SIG-M5 (cell line): ENCODE data around the gene MIA2.

Experiments used
- DNase-seq: peaks from one replicate; lab custom pipeline; 2025; lab: John Stamatoyannopoulos, UW

Gene MIA2

DNA sequence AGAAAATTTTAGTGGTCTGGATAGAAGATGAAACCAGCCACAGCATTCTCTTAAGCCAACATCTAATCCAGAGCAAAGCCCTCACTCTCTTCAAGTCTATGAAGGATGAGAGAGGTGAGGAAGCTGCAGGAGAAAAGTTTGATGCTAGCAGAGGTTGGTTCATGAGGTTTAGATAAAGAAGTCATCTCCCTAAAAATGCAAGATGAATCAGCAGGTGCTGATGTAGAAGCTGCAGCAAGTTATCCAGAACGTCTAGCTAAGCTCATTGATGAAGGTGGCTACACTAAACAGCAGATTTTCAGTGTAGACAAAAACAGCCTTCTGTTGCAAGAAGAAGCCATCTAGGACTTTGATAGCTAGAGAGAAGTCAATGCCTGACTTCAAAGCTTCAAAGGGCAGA is 150.0 kb downstream of the MIA2 start:
- no peak for DNase-seq

DNA sequence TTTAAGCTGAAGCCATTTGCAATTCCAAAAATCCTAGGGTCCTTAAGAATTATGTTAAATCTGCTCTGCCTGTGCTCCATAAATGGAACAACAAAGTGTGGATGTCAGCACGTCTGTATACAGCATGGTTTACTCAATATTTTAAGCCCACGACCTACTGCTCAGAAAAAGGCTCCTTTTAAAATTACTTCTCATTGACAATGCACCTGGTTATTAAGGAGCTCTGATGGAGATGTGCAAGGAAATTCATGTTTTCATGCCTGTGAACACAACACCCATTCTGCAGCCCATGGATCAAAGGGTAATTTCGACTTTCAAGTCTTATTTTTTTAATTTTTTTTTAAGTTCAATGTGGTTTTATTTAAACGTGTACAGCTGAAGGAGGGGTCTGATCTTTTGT is 150.5 kb downstream of the MIA2 start:
- no peak for DNase-seq

DNA sequence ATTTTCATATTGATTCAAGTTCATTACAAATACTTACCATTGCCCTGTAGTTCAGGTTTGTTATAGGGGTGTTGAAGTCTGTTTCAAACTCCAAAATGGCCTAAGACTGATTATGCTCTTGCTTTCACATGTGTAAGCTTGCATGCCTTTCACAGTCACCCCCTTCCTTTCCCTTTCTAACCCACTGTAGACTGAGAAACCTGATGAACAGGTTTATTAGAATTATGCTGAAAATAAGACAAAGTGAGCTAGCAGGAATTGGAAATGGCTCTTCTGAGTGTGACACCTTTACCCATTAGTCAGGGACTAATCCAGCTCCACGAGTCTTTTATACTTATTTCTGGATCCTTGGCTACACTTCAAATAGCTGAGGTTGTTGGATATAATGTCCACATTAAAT is 159.6 kb downstream of the MIA2 start:
- DNase-seq, result no peak

- no peak for DNase-seq
Observed at GRCh38 chr14:39395555-39396254, 162.0 kb downstream of the MIA2 start.

DNA sequence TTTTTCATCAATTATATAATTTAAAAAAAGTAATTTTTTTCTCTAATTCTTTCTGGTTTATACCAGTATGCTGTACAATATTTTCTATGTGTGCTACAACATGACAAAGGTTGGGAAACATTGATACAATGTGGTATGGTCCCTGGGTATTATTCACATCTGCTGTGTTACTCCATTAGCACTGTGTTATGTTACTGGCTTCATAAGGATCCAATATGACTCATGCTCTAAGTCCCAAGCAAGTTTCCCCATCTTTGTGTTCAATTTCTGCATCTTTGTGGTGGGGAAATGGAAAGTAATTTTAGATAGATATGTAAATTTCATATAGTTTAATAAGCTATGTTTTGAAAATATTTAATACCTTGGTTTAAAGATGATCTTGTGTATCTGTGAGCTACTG is 162.7 kb downstream of the MIA2 start:
- no peak for DNase-seq

- no peak for DNase-seq
Observed at GRCh38 chr14:39398382-39398781, 164.7 kb downstream of the MIA2 start.

DNA sequence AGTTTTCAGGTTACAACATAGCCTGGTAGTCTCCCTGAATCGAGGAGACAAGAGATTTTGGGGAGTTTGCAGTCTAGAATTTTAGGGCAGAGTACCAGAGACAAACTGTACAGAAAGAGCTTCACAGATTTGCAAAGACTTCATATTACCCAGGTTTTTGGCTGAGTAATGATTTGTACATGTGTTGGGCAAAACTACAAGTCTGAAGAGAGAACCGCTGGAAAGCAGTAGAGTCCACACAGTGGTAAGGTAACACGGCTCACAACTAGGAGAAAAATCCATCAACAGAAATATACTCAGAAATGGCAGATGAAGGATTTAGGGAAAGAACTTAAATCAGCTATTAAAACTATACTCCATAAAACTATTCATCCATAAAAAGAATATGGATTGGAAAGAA is 172.8 kb downstream of the MIA2 start:
- DNase-seq, result no peak

DNA sequence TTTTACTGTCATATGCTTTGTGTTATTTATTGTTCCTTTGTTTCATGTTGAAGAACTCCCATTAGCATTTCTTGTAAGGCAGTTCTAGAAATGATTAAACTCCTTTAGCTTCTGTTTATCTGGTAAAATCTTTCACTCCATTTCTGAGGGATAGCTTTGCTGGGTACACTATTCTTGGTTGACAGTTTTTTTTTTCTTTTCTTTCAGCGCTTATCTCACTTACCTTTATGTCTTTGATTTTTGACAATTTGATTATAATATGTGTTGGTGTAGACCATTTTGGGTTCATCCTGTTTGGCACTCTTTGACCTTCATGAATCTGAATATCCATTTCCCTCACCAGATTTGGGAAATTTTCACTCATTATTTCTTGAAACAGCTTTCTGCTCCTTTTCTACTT is 182.4 kb downstream of the MIA2 start:
- no peak for DNase-seq

DNA sequence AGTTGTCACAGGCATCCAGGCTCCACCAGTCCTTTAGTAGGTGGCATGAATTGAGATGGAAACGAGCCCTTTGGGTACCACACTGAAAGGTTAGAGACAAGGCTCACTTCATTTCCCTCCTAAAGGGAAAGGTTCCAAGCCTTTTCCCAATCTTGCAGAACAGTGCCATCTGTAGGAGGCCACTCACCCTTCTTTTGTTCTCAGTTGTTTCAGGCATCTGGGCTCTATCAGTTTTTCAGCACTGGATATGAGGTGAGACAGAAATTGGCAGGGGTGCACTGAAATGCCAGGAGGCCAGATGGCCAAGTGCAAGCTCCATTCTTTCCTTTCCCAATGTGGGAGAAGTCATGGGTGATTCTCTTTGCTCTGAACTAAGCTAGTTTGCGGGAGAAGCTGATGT is 183.3 kb downstream of the MIA2 start:
- no peak for DNase-seq

- DNase-seq, result no peak
Observed at GRCh38 chr14:39419272-39419671, 185.6 kb downstream of the MIA2 start.

DNA sequence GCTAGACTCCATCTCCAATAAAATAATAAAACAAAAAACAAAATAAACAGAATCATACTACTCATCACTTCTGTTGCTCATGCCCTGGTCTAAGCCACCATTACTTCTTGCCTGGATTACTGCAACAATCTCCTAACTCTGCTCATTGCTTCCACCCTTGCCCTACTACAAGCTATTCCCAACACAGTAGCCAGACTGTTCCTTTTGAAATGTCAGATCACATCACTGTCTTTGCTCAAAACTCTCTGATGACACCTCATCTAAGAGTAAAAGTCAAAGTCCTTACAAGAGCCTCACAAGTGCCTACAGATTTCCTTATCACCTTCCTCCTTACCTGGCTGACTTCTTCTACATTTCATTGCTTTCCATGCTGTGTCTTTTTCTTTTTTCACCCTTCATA is 188.5 kb downstream of the MIA2 start:
- no peak for DNase-seq

DNA sequence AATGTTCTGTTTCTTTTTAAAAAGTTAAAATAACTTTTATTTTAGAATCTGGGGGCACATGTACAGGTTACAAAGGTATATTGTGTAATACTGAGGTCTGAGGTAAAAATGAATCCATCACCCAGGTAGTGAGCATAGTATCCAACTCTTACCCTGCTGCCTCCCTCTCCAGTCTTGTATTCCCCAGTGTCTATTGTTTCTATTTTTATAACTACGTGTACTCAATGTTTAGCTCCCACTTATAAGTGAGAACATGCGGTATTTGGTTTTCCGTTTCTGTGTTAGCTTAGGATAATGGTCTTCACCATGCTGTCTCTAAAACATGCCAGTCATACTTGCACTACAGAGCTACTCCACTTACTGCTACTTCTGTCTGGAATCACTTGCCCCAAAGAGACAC is 190.1 kb downstream of the MIA2 start:
- DNase-seq, result no peak

GRCh38 chr14:39425947-39426346 is 192.2 kb downstream of the MIA2 start:
- DNase-seq, result no peak

DNA sequence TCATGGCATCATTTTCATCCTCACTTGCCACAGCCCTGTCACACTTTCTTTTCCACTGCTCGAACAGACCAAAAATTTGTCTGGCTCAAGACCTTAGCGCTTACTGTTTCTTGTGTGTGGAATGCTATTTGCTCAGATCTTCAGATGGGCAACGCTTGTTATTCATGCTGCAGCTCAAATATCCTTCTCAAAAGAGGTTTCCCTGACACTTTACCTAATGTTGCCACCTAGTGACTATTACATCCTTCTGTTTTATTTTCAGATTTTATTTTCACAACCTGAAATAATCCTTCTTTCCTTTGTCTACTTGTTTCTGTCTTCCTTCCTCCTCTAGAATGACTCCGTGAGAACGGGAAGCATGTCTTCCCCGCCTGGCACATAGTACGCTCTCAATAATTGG is 192.9 kb downstream of the MIA2 start:
- no peak for DNase-seq

GRCh38 chr14:39428118-39428517 is 194.4 kb downstream of the MIA2 start:
- DNase-seq, result no peak

DNA sequence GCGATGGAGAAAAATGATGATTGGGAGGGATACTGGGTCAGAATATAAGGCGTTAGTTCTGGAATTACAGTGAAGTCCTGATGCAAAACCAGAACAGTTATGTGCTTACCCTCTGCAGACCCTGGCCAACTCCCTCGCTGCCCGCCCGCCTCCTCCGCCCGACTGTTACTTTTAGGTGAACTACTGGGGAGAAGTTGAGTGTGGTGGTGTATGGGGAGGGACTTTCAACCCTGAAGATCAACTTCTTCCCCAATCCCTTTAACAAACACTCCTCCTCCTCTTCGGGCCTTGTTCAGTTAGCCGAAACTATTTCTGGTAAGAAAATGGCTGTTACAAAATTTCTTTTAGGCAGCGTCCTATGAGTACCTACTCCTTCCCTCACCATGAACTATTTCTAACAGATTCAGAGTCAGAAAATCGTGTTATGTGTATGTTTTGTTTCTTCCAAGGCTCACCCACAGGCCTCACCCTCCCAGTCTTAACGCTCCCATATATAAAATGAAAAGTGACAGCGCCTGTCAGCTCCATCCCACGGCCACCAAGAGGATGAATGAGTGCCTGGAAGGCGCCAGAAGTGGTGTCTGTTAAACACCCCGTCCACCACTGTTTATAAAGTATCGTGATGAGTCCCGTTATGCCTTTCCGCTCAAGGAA is 197.2 kb downstream of the MIA2 start:
- no peak for DNase-seq

DNA sequence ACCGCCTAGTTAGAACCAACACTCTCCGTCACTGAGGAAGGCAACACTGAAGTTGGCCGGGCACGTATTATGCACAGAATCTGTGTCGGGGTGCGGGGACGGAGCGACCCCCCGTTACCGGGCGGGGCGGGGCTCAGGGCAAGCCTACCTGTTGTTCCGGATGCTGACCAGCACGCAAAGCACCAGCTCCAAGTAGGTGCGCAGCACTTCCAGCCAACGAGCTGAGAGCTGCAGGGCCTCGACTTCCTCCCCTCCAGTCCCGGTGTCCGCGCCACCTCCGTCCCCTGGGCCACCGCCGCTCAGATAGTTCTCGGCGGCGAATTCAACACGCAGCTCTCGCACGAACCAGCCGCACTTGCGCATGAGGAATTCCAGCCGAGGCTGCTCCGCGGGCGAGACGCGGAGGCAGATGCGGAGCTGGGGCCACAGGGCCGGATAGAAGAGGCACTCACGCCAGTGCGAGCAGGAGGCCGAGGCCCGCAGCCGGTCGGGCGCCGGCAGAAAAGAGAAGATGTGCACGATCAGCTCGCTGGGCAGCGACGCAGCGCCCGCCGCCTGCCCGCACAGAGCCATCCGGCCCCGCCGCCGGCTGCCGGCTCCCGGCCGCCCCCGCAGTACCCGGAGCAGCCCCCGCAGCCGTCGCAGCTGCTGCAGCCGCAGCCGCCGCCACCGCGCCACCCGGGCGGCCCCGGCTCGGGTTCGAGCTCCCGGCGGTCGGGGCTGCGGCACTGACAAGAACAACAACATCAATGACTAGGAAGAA is 197.9 kb downstream of the MIA2 start:
- no peak for DNase-seq

- peak; percentile 78 for DNase-seq
Observed at GRCh38 chr14:39432179-39432618, 198.5 kb downstream of the MIA2 start, which contains the start of gene FBXO33. FBXO33 (minus strand) TSS chr14:39432433; CDS start chr14:39432162, 271 bp downstream.

DNA sequence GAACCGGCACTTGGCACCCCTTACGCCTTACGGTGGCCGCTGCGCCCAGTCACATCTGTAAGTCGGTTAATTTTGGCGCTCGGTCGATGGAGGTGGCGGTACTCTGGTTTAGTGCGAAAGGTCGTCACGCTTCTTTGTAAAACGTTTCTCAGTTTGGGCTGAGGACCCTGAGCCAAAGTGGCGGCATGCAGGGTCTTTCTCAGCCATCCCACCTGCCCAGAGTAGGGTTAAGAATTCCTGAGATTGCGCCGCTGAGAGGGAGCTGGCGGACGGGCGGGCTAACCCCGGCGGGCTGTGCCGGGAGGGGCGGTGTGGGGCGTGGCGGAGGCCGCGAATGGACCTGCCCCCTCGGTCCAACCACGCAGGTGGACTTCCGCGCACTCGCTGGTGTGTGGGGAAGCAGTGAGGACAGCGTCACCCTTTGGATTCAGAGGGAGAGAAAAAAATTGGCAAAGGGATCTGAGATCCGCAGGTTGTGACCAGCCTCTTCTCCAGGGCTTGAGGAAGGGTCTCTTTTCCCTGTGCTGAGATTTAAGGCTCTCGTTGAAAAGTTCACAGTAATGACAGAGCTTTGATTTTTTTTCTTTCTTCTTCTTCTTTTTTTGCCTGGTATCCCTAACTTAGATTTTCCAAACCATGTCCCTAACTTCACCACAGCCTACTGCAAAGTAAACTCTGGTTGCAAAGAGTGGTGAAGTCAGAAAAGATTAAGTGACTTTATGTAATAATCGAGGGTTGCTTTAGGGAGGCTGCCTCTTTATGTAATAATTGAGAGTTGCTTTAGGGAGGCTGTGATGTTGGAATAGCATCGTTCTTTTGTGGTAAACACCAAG is 199.1 kb downstream of the MIA2 start:
- DNase-seq, result no peak

DNA sequence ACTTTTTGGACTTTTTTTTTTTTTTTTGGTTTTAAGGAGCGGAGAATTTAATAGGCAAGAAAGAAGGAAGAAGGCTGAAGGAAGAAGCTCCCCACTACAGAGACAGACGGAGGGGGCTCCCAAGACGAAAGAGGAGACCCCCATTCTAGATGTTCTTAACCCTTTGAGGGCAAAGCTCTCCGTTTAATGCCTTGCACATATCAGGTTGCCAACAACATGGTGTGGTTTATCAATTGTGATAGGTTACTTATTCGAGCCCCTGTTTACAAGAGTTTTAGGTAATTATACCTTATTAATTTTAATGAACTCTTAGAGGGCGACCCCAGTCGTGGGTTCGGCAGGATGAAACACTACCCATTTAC is 199.7 kb downstream of the MIA2 start:
- DNase-seq, result no peak

GRCh38 chr14:39434401-39434800 is 200.7 kb downstream of the MIA2 start:
- no peak for DNase-seq

GRCh38 chr14:39435241-39435640 is 201.5 kb downstream of the MIA2 start:
- no peak for DNase-seq
